ENCODE data around the gene PEG3.

Gene PEG3

DNA sequence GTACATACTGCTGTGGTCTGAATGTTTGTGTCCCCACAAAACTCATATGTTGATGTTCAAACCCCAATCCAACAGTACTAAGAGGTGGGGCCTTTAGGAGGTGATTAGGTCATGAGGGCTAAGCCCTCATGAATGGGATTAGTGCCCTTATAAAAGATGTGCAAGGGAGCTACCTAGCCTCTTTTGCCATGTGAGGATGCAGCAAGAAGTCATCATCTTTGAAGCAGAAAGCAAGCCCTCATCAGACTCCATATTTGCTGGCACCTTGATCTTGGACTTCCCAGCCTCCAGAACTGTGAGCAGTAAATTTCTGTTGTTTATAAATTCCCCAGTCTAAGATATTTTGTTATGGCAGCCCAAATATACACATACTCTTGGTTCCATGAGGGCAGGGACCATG, 33.9 kb downstream of the PEG3 start:
- no peak for DNase-seq

Data from activated CD8-positive, alpha-beta memory T cell treated with anti-CD3 and anti-CD28 coated beads for 24 hours (primary cell).